ENCODE data around the gene GAREM1.

GAREM1 gene

DNA sequence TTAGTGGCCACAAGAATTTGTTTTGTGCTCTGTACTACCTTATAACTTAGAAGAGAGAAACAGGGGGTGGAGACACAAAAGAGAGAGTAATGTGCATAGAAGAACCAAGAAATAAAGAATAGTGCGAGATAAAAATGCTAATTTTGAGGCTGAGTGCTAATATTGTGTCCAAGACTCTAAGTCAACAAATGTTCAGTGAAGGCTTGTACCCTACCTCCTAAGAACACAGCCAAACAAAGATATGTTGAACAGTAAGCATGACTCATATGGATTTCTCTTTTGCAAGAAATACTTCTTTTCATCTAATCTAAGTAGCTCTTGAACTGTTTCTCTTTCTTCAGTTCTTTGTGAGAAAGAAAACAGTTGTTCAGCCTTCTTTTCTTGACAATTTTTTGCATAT is 45.2 kb downstream of the GAREM1 start:
- no peak for DNase-seq (ENCODE audit: low read depth in 2 of 2)

- no peak for DNase-seq (ENCODE audit: low read depth in 2 of 2)
These were observed 46.0 kb downstream of the GAREM1 start for GRCh38 chr18:32424696-32425095.

- DNase-seq (ENCODE audit: low read depth in 2 of 2), result no peak
These were observed 47.5 kb downstream of the GAREM1 start for GRCh38 chr18:32422978-32423740.

DNA sequence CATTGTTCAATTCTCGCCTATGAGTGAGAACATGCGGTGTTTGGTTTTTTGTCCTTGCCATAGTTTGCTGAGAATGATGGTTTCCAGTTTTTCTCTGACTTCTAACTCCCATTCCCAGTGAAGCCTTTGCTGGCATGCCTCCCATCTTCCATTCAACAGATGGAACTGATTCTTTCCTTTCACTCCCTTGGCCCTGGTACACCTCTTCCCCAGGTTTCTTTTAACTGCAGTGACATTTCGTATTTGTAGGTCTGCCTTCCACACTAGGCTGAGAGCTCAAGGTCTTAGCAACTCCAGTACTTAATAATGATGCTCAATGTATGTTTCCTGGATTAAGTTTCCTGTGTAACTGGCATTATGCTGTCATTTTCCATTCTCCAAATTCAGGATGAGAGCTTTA is 48.5 kb downstream of the GAREM1 start:
- no peak for DNase-seq (ENCODE audit: low read depth in 2 of 2)

DNA sequence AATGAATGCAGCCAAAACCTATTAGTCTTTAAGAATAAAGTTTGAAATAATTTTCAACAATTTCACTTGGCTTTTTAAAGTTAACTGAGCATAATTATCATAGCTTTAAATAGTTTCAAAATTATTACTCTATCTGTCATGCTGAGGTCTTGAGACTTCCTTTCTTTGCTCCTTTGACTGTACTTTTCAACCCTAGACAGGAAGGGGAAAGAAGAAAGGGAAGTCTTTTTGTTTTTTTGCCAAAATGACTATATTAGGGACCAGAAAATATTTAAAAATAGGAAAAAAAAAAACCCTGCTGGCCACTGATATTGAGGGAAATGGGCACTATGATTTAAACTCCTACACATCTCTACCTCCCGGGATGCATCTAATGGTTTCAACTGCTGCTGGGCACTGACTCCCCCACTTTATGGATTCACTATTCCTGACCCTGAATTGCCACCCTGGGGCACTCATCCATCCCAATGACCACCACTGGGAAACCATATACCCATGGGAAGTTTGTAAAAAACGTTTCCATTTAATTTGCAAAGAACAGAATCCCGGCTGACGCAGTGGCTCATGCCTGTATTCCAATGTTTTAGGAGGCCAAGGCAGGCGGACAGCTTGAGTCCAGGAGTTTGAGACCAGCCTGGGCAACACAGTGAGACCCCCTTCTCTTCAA is 50.5 kb downstream of the GAREM1 start:
- DNase-seq (ENCODE audit: low read depth in 2 of 2), result no peak

DNA sequence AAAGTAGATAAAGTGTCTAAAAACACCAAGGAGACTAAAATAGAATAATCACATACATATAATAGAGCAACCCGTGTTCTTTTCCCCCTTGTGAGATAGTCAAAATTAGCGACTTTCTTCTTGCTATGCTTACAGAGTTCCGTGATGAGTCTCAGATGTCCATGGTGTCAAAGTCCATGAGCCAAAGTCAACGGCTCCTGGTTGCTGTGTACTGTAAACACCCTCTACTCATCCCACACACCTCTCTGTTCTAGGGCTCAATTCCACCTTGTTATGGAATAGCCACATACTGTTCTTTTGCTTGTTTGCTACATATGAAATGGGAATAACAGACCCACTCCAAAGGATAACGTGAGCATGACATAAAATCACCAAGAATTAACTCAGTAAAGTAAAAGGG is 52.5 kb downstream of the GAREM1 start:
- DNase-seq (ENCODE audit: low read depth in 2 of 2), result no peak

GRCh38 chr18:32405588-32405987 is 65.1 kb downstream of the GAREM1 start:
- no peak for DNase-seq (ENCODE audit: low read depth in 2 of 2)

GRCh38 chr18:32401621-32402020 is 69.1 kb downstream of the GAREM1 start:
- no peak for DNase-seq (ENCODE audit: low read depth in 2 of 2)

DNA sequence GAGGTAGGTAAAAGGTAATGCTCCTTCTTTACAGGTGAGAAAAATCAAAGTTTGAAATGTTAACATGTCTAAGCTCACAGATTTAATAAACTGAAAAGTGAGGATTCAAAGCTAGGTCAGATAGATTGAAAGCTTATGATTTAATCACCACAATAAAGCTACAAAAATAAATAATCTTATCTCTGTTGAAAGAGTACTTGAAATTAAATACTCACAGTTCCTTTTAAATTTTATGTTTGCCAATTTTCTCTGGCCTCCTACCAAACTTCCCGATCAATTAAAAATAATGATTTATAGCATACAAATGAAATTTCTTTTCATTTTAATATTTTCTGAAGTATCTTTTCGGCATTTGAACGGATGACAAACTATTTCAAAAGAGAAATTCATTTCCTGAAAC is 77.3 kb downstream of the GAREM1 start:
- DNase-seq (ENCODE audit: low read depth in 2 of 2), result no peak

DNA sequence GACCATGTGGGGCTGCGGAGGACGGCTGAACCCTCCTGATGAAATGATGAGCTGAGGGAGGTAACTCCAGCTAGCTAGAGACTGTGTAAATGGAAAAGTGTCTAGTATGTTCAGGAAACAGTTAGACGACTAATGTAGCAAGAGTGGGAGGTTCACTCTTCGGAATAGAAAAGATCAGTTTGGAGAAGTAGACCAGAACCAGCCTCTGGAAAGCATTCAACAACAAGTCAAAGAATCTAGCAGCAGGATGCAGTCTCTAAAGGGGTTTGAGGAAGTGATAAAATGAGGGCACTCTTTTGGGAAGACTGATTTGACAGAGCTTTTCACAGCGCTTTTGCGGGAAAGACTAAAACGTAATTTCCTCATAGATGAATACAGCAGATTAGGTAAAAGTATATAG is 79.6 kb downstream of the GAREM1 start:
- DNase-seq (ENCODE audit: low read depth in 2 of 2), result no peak

DNA sequence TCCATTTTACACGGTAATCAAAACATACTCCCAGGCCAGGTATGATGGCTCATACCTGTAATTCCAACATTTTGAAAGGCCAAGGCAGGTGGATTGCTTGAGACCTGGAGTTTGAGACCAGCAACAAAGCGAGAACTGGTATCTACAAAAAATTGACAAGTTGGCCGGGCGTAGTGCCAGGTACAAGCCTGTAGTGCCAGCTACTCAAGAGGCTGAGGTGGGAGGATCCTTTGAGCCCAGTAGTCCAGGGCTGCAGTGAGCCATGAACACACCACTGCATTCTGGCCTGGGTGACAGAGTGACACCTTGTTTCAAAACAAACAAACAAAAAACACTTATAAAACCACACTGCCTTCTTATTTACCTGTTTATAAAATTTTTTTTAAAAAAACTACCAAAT is 80.8 kb downstream of the GAREM1 start:
- no peak for DNase-seq (ENCODE audit: low read depth in 2 of 2)

DNA sequence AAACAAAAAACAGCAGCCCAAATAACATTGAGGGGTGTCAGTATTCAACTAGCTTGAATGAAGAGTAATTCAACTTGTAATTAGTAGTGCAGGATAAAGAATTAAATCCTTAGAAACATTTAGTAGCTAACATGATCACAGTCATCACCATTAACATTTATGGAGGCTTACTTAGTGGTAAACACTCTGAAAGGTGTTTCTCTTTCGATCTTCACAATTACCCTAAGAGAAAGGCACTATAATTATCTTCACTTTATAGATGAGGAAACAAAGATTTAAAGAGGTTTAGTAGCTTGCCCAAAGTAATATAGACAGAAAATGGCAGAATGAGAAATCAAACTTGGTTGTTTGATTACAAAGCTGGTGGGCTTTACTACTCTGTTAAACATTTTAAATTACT is 81.5 kb downstream of the GAREM1 start:
- DNase-seq (ENCODE audit: low read depth in 2 of 2), result no peak

GRCh38 chr18:32386471-32386870 is 84.2 kb downstream of the GAREM1 start:
- no peak for DNase-seq (ENCODE audit: low read depth in 2 of 2)

GRCh38 chr18:32383050-32383819 is 87.4 kb downstream of the GAREM1 start:
- no peak for DNase-seq (ENCODE audit: low read depth in 2 of 2)

GRCh38 chr18:32381761-32382160 is 88.9 kb downstream of the GAREM1 start:
- DNase-seq (ENCODE audit: low read depth in 2 of 2), result no peak

- DNase-seq (ENCODE audit: low read depth in 2 of 2), result no peak
These were observed 90.1 kb downstream of the GAREM1 start for GRCh38 chr18:32380559-32380958.

GRCh38 chr18:32379891-32380290 is 90.8 kb downstream of the GAREM1 start:
- DNase-seq (ENCODE audit: low read depth in 2 of 2), result no peak

DNA sequence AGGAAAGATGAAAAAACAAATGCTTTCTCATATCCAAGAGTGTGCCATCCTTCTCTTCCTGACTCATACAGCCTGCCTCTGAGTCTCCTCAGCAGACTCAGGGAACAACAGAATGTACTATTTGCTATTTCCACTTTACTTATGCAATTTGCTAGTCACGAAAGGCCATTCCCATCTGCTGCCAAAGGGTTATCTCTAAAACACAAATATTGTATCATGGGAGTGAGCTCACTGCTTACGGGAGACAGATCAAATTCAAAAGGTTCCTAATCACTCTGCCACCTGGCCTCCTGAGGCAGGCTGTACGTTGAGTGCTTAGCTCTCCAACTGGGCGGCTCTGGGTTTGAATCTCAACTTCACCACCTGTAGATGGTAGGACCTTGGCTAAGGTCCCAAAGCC is 92.0 kb downstream of the GAREM1 start:
- DNase-seq (ENCODE audit: low read depth in 2 of 2), result no peak

DNA sequence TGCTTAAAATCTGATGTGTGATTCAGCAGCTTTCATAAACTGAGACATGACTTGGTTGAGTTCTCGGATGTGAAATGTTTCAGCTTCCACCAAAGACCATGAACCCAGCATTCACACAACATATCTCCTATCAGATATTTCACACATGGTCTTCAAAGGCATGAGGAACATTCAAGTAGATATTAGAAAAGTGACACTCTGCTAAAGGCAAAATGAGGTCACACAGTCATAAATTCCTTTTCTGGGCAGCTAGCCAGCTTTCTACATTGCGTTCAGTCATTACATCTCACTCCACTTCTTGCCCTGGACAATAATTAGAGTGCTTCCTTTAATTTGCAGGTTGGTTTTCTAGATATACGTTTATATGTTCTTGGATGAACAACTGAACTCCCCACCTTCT is 96.7 kb downstream of the GAREM1 start:
- no peak for DNase-seq (ENCODE audit: low read depth in 2 of 2)

DNA sequence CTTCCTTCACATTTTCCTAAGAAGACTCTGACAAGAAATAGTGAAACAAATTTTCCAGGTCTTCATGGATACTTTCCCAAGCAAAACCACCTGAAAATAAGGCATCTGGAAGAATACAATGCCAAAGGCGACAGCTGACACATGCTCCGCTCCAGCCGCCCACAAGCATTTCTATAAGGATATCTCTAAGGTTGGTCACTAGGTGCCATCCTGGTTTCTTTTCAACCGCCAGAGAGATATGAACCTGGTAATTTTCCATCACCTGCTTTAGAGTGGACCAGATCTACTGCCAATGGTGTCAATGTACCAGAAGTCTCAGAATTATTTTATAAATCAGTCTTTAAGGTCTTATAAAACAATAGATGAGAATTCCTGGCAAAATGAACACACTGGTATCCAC is 97.2 kb downstream of the GAREM1 start:
- no peak for DNase-seq (ENCODE audit: low read depth in 2 of 2)

DNA sequence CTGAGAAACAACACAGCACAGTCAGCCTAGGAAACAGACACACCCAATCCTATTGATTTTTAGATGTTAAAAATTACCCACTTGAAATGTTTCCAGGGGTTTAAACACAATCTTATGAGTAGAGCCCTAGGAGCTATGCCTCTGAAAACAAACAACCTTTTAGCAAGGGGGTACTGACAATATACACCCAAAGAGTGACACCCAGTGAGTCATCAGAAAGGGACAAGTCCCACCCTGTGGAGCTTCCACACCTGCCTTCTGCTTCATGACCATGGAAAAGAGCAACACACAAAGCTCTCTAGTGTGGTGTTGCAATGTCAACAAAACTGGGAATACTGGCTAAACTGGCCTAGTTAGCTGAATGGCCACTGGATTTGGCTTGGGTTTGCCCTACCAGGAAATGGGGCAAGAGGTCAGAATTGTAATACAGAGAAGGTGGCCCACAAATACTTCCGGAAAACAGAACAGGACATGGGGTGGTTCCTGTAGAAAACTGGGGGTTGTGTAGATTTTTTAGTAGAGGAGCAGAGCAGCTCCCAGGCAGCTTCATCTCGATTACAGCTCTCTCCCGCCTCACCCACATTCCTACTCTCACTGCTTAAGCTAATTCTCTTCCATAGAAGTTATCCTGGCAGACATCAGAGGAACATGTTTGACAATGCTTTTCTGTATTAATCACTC is 98.2 kb downstream of the GAREM1 start:
- no peak for DNase-seq (ENCODE audit: low read depth in 2 of 2)

DNA sequence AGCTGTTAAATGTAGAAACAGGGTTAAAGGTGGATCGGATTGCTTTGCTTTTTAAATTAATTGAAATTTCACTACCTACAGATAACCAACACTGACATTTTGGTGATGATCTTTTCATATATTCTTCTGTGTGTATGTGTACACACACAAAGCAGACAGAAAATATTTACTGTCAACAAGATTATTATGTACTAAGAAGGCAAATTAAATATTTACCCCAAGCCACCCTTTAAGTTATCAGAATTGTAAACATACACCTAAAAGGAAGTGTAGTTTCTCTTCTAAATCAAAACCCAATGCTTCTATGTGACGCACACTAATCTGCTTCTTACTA is 98.7 kb downstream of the GAREM1 start:
- no peak for DNase-seq (ENCODE audit: low read depth in 2 of 2)
